Activated CD4-positive, alpha-beta T cell treated with anti-CD3 and anti-CD28 coated beads for 4 hours (primary cell): ENCODE measurements around the gene PIP5K1C.
A peak's percentile ranks its signal among the peaks of the same experiment; 100 is the strongest.
"Not testable (repeated sequence)": the region's sequence is repeated elsewhere in the genome, so short reads cannot be mapped to it uniquely, and the experiment has no call there.

Experiments
- DNase-seq, 2 donors: peaks; one replicate each; pipeline ENCODE4 v3.0.0-alpha.2; 2020

PIP5K1C gene

DNA sequence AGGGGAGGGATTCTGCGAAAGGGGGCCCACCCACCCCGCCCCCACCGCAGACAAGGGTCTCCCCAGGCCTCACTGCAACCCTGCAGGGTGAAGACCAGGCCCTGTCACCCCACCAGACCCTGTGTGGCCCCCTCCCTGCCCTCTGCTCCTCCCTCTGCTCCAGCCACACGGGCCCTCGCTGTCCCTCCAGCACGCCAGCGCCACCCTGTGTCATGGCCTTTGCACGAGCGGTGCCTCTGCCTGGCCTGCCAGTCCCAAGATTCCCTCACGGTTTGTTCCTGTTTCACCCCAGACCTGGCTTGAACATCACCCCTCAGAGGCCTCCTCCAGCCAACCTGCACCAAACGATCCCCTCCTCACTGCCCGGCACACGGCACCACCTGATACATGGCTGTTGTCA is 27.3 kb downstream of the PIP5K1C start:
- no peak for DNase-seq

DNA sequence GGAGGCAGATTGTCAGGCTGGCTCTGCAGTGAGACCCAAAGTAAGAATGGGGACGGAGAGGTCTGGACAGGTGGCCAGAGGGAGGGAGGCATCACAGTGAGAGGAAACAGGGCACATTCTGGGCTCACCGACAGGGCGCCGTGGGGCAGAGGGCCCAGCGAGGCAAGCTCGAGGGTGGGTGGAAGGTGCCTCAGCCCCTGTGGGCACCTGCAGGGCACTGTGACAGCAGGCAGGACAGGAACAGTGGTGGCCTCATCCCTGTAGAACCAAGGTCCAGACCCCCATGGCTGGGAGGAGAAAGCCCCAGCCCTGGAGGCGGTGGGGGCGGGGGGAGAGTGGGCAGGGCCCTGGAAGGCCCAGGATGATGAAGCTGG is 27.7 kb downstream of the PIP5K1C start:
- no peak for DNase-seq

DNA sequence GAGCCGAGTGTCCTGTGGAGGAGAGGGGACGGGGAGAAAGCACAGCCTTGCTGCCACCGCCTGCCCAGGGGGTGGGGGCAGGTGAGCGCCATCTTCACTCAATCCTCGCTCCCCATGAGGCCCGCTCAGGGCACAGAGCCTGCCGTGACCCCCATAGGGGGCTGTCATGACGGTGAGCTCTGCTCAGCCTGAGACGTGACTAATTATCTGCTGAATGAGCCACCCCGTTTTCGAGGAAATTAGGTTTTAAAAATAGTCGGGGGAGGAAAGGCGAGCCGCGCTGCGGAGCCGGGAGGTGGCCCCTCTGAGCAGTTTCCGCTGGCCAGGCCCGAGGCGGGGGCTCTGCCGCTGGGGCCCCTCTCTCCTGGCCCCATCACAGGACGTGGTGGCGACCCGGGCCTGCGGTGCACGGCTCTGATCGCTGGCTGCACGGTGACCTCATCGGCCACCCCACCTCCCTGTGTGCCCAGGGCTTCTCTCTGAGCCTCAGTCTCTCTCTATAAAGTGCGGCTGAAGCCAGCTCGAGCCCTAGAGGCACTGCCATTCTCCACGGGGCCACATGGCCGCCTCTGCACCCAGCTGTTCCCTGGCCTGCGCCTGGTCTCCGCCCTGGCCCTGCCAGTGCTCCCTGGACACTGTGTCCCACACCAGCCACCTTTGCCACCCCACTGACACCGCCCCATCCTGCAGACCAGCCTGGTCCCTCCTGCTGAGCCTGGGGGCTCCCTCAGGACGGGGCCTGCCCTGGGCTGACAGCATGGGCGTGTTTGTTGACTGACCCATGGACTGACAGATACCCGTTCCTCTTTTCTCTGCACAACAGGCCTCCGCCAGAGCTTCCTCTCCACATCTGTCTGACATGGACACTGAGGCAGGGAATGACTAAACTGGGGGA is 28.3 kb downstream of the PIP5K1C start:
- DNase-seq, result peak in 1 of 2 donors; percentile 17

DNA sequence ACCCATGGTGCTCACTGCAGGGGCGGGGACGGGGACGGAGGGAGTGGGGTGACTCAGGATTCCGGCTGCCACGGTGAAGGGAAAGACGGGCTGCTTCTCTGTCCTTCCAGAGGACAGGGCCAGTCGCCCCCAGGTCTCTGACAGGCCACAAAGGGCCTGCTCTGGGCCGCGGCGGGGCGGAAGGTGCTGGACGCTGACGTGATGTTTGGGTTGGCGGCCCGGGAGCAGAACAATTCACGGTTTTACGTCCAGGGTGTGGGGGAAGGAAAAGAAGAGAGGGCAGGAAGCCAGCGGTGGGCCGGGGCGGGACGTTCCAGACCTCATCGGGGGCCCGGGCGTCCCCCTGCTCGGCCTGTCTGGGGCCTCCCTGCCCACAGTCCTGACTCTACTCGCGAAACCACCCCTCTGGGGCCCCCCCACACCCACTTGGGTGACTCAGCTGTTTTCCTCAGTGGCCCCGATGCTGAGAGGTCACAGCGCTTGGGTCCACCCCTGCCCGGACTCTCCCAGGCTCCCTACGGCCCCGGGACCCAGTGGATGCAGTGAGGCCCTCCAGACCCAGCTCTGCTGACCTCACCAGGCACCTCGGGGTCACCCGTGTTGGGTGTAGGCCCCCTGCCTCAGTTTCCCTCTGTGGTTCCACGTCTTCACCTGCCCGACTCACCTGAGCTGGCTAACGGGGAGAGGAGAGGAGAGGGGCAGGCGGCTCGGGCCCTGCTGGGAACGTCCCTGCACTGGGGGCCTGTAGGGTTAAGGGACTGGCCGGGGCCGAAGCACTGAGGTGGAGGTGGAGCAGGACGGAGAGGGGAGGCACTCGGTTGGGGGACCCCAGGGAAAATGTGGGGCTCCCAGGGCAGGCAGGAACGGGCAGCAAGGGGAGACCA is 29.2 kb downstream of the PIP5K1C start:
- no peak for DNase-seq

DNA sequence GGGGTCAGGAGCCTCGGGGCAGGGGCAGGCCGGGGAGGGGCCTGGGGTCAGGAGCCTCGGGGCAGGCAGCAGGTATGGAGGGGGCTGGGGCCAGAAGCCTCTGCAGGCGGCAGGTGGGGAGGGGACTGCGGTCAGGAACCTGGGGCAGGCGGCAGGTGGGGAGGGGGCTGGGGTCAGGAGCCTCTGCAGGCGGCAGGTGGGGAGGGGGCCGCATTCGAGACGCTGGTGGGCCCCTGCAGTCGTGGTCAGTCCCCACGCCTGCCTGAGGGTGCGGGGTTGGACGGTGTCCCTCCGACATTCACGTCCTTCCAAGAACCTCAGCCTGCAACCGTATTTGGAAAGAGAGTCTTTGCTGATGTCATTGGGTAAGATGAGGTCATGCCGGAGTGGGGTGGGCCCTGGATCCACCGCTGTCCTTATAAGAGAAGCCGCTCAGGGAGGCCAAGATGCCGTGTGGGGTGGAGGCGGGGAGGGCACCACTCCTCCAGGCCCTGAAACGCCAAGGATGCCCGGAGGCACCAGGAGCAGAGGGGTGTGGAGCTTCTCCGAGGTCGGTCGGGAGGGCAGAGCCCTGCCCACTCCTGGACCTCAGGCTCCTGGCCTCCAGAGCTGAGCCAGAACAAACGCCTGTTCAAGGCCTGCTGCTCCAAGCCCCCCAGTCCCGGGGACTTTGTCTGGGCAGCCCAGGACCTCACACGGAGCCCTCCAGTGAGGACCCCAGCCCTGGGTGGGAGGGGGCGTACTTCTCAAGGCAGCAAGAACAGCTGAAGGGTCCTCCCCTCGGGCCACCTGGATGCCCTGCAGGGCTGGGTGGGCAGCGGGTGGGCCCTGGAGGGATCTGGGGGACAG is 30.1 kb downstream of the PIP5K1C start:
- no peak for DNase-seq

DNA sequence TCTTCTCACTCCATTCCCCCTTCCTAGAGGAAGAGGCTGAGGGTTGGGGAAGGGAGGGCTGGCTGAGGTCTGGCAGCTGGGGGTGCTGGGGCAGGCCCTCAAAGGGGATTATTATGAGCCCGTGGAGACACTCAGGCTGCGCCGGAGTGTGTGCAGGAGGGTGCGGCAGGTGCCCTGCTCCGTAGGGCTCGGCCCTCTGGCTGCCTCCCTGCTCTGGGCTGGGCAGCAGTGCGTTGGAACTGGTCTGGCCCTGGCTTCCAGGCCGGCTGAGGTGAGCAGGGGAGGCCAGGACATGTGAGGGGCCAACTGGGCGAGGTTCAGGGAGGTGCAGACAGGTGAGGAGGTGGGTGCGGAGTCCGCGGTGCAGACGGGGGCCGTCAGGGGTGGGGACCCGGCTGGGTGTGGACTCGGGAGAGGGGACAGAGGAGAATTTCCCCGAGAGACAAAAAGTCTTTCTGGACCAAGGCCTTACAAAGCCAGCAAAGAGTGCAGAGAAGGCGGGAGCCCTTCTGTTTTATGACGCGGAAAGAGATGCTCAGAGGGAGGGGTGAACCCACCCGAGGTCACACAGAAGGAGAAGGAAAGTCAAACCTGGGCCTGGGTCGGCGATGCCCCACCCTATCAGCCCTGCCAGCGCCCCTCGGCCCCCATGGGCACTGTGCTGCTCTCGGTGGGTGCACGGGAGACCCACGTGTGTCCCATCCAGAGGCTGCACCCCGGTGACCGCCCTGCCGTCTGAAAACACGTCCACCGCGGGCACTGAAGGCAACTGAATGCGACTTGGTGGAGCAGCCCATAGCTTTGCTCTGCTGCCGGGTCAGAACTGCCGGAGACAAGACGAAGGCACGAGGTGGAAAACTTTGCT is 31.0 kb downstream of the PIP5K1C start:
- DNase-seq, result no peak

DNA sequence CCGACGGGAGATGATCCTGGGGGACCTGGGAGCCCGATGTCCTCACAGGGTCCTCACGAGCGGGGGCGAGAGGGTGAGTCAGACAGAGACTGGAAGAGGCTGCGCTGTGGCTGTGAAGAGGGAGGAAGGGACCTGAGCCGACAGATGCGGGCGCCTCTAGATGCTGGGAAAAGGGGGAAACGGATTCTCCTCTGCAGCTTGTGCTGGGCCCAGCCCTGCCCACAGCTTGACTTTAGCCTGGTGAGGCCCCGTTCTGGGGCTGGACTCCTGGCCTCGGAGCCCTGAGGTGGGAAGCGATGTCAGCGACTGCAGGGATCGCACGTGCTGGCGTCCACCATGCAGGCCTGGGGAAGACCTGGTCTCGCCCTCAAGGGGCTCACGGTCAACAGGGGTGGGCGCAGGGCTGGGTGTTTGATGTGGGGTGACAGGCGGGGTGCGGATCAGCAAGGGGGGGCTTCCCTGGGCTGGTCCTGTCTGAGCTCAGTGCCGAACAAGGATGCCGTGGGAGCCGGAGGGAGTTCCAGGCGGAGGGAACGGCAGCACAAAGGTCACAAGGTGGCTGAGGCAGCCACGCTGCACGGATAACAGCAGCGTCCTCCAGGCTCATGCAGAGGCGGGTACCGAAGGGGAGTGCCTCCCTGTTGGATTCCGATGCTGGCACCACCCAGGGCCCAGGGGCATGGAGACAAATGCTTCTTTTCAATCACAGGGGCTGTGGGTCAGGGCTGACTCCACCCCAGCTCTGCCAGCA is 31.8 kb downstream of the PIP5K1C start:
- DNase-seq, result no peak

DNA sequence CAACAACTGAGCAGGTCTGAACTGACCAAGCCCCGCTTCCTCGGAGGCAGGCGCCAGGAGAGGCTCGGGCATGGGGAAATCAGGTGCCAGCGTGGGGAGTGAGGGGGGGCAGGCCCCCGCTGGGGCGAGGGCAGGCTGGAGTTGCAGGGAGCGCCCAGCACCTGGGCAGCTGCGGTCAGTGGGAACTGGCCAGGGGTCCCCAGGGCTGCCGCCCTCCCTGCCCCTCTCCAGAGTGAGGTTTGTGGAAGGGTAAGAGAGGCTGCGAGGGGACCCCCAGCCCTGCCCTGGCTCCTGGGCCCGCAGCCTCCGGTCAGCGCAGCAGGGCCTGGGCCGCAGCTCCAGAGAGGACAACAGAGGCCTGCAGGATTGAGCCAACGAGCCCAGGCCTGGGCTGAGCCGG is 32.5 kb downstream of the PIP5K1C start:
- no peak for DNase-seq

DNA sequence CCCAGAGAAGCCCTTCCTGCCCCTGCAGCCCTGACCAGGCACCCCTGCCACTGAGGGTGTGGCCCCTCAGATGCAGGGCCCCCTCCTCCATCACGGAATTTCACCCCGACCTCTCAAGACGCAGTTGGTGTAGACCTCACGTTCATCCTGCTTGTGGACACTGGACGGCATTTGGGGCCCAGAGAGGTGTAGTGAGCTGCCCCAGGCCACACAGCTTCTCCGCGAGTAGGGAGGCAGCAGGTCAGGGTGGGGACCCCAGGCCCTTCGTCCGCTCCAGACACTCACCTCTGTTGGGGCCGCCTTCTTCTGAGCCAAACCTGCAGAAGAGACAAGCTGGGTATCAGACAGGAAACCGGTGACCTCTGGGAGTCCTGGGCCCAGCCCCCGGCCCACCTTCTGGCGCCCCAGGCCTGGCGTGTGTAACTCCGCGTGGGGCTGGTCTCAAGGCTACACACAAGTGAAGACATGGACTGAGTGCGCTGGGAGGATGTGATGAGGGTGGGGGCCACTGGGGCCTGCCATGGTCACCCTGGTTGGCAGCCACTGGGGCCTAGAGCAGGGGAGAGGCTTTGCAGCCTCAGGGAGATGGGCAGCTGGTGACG is 33.1 kb downstream of the PIP5K1C start:
- DNase-seq, result no peak

DNA sequence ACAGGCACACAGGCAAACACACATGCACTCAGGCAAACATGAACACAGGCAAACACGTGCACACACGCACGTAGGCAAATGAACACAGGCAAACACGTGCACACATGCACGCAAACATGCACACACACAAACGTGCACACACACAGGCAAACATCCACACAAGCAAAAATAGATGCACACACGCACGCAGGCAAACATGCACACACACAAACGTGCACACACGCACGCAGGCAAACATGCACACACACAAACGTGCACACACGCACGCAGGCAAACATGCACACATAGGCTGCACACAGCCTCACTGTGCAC is 33.8 kb downstream of the PIP5K1C start:
- not testable (repeated sequence) for DNase-seq

DNA sequence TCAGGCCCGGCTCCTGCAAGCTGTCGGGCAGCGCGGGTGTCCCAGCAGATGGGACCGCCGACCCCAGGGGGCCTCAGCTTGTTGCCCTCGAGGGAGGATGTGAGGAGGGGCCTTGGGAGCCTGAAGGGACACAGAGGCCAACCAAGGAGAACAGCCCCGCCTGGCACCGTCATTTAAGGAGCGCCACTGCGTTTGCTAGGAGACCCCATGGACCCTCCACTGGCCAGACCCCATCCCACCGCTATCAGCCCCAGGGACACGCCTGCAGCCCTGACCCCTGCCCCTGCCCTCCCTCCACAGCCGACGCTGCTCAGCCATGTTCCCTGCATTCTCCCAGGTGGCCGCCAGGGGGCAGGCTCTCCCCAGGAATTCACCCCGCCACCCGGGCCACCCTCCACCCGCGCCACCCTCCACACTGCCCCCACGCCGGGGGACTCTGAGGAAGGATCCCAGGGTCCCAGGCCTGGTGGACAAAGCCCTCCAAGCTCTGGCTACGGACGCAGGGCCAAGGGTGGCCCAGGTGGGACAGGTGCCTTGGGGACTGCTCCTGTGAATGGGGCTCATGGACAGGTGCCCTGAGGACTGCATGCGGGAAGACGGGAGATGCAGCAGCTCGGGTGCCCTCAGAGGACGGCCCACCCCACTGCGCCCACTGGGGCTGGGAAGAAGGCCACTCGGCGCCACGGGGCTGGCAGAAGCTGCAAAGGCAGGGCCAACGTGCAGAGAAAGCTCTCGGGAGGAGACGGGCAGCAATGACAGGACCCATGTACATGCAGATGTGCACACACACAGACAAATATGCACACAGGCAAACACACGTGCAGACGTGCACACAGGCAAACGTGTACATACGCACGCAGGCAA is 34.4 kb downstream of the PIP5K1C start:
- DNase-seq, result peak; percentile 68 to 78

DNA sequence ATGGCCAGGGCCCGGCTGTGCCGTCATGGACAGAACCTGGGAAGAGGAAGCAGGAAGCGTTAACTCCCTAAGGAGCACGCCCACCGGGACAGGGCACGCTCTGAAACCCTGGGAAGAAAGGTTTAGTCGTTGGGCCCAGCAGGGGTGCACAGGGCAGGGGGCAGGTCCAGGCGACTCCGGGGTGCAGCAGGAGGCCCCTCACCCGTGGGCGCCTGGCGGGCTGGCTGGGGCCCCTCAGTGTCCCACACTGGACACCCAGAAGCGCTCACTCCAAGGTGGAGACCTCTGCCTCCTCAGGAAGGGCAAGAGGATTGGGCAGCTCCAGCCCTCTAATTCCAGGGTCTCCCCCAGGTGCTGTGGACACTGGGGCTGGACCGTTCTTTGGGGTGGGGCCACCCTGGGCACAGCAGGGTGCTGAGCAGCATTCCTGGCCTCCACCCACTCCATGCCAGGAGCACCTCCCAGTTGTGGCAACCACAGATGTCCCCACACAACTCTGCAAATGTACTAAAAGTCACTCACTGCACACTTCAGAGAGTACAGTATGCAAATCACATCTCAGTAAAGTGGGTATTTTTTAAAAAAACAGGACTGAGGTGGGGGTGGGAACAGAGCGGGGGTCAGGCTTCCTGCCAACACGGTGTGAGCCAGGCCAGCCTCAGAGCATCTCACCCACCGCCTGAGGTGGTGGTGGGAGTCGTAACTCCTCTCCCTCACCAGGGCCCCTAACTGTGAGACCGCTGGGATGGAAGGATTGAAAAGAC is 35.2 kb downstream of the PIP5K1C start:
- no peak for DNase-seq

DNA sequence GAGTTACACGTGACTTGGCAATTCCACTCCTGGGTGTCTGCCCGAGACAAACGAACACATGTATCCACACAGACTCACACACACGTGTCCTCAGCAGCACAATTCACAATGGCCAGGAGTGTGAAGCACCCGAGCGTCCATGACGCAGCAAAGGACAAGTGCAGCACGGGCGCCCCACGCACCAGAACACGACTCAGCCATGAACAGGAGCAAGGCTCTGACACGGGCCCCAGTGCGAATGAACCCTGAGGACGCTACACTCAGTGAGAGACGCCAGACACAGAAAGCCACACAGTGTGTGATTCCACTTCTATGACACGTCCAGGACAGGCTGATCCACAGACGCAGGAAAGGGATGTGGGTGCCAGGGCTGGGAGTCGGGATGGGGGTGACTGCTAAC is 36.4 kb downstream of the PIP5K1C start:
- no peak for DNase-seq

DNA sequence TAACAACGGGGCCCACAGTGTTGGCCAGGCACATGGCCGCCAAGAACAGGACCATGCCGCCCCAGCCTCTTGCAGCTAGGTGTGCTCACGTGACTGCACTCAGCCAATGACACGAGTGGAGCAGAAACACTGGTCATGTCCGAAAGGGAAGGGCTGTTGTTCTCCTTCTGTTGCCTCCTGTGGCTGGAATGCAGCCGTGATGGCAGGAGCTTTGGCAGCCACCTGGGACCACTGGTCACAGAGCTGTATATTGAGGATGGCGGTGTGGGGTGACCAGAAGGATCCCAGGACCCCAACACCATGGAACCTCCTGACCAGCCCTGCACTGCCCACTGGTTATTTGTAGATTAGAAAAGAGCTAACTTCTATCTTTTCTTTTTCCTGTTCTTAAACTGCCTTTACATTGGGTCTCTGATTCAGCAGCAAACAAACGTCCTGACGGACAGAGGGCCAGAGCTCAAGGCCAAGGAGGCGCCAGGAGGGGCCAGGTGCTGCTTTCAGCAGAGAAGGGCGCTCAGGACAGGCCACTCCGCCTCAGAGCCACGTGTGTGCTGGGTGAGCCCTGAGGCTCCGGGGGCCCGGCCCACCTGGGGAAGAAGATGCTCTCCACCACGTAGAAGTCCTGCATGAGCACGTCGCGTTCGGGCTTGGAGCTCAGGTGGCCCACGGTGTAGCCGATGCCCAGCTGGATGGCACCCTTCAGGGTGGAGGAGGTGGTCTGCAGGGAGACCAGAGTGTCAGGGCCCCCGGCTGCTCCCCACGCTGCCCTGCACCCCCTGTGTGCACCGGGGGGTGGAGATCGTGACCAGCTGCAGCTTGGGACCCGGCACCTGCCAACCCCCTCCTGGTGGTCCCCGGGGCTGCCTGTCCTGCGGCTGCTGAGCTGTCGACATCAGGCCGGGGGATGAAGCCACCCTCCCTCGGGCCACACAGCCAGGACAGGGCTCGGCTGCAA is 38.7 kb downstream of the PIP5K1C start:
- no peak for DNase-seq

DNA sequence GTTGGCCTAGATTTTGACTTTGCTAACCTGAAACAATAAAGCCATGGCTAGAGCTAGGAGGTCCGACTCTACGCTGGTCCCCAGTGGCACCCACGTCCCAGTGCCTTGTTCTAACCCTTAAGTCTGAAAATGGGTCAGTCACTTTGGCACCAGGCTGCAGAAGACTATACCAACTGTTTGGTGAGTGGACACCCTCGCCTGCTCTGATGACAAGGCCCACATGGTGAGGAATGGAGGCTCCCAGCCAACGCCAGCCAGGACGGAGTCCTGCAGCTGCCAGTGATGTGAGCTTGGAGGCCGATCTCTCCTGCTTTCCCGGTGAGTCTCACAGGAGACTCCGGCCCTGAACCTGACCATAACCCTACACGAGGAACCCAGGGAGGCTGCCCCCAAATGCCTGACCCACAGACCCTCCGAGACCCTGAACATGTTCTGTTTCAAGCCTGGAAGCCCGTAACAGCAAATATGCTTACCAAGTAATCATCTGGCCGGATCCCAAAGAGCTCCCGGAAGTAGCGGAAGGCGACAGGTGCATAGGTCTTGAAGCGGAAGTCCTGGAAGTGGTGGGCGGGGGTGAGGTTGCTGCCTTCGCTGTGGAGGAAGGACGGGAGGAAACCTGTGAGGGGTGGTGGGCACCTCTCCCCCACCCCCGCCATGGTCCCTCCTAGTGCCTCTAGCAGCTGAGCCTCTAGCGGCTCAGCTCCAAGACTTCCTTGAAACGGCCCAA is 39.6 kb downstream of the PIP5K1C start:
- DNase-seq, result no peak

DNA sequence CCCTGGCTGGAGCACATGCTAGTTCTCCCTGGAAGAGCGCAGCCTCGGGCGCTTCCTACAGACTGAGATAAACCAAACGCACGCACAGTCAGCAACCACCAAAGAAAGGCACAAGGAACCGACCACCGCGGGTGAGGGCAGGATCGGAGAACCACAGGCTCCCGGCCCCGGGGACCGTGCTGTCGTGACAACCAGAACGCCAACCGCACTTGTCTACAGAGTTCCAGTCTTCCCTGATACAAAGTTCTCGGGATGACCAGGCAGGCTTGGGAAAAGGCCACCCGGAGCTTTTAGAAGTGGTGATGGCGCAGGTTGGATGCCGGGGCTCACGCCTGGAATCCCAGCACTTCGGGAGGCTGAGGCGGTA is 40.5 kb downstream of the PIP5K1C start:
- DNase-seq, result no peak
